Measurements from ENCODE around the gene GRIK3. TPM values are rescaled to one million over a fixed set of nuclear protein-coding genes. Genes with fewer than 3 reads are reported as not detected.

The GRIK3 gene
- polyA plus RNA-seq, 2 of the 4 experiments (the other 2 are of a cell fraction), result not detected

DNA sequence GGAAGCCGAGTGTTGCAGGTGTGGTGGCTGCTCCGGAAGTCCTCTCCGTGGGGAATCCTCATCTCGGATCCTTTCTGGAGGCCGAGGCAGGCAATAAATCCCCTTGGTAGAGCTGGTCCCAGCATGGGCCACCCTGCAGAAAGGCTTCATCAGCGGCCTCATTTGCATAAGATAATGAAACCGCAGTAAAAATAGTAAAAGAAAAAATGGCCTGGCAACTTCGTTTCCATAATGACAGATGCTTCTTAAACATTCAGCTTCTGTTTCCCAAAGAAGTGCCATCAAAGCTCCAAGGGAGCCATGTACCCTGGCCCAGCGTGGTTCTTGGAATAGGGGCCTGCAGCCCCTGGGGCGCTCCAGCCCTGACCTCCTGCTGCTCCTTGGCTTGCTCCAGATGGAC lies 244.1 kb downstream of the GRIK3 start:
- ATAC-seq, result no peak
- Histone ChIP-seq H3K27ac (no peak overlapping the region), H3K4me1 (no peaks in the 10 kb centered on the region), H3K9me3 (no peaks in the 10 kb centered on the region), H3K4me2 (no peak overlapping the region), H3K4me3 (no peak overlapping the region)
- TF ChIP-seq POLR2AphosphoS2 (conservative IDR thresholded peaks at IDR 0.05; ENCODE audit: low read length), result no peak
- no peak for TF ChIP-seq SREBF2 (IDR thresholded peaks at IDR 0.05)
- TF ChIP-seq BHLHE40 (IDR thresholded peaks at IDR 0.05; ENCODE audit: low read depth, low read length), result no peak
- no peak for TF ChIP-seq HEYL (CRISPR knock-in tag; IDR thresholded peaks at IDR 0.05)
- no peak for TF ChIP-seq CBX8 (IDR thresholded peaks at IDR 0.05)
- no peak for TF ChIP-seq FOSB (CRISPR knock-in tag; IDR thresholded peaks at IDR 0.05)
- TF ChIP-seq, protein P1, sequence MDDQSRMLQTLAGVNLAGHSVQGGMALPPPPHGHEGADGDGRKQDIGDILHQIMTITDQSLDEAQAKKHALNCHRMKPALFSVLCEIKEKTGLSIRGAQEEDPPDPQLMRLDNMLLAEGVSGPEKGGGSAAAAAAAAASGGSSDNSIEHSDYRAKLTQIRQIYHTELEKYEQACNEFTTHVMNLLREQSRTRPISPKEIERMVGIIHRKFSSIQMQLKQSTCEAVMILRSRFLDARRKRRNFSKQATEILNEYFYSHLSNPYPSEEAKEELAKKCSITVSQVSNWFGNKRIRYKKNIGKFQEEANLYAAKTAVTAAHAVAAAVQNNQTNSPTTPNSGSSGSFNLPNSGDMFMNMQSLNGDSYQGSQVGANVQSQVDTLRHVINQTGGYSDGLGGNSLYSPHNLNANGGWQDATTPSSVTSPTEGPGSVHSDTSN (IDR thresholded peaks at IDR 0.05), result no peak
- no peak for TF ChIP-seq EHF (CRISPR knock-in tag; IDR thresholded peaks at IDR 0.05)
- no peak for TF ChIP-seq CHD4 (IDR thresholded peaks at IDR 0.05; ENCODE audit: borderline replicate concordance)
- TF ChIP-seq KDM5A (IDR thresholded peaks at IDR 0.05), result no peak
- TF ChIP-seq, protein P2, sequence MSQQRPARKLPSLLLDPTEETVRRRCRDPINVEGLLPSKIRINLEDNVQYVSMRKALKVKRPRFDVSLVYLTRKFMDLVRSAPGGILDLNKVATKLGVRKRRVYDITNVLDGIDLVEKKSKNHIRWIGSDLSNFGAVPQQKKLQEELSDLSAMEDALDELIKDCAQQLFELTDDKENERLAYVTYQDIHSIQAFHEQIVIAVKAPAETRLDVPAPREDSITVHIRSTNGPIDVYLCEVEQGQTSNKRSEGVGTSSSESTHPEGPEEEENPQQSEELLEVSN (IDR thresholded peaks at IDR 0.05; ENCODE audit: borderline replicate concordance, low read depth), result no peak
- no peak for TF ChIP-seq CEBPB (IDR thresholded peaks at IDR 0.05)
- no peak for TF ChIP-seq ZC3H11A (IDR thresholded peaks at IDR 0.05)
- TF ChIP-seq, protein P3, sequence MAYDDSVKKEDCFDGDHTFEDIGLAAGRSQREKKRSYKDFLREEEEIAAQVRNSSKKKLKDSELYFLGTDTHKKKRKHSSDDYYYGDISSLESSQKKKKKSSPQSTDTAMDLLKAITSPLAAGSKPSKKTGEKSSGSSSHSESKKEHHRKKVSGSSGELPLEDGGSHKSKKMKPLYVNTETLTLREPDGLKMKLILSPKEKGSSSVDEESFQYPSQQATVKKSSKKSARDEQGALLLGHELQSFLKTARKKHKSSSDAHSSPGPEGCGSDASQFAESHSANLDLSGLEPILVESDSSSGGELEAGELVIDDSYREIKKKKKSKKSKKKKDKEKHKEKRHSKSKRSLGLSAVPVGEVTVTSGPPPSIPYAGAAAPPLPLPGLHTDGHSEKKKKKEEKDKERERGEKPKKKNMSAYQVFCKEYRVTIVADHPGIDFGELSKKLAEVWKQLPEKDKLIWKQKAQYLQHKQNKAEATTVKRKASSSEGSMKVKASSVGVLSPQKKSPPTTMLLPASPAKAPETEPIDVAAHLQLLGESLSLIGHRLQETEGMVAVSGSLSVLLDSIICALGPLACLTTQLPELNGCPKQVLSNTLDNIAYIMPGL (CRISPR knock-in tag; IDR thresholded peaks at IDR 0.05; ENCODE audit: borderline replicate concordance), result no peak
- TF ChIP-seq FOSL2 (IDR thresholded peaks at IDR 0.05), result no peak
- TF ChIP-seq FOSL2 (CRISPR knock-in tag; IDR thresholded peaks at IDR 0.05), result no peak
- no peak for TF ChIP-seq RAD21 (conservative IDR thresholded peaks at IDR 0.05 in 1 of 2, IDR thresholded peaks at IDR 0.05 in 1 of 2)
- TF ChIP-seq PHF8 (IDR thresholded peaks at IDR 0.05; ENCODE audit: borderline replicate concordance, low read depth), result no peak
- no peak for TF ChIP-seq FOXS1 (CRISPR knock-in tag; IDR thresholded peaks at IDR 0.05)
- TF ChIP-seq EHMT2 (IDR thresholded peaks at IDR 0.05; ENCODE audit: low read depth), result no peak
- POLR2A ChIA-PET, result no interaction called here
- CTCF ChIA-PET, result interaction anchor here (1.0 to 1.6 kb wide), 2 partner anchors 26 to 214 kb away, joined by 3 read pairs; no protein-coding TSS in a partner anchor
- 3% methylated on average over 10 of the region's 10 CpGs for WGBS (ENCODE audit: missing lambda C conversion rate)
- FAIRE-seq, result no peak
- no peak for DNase-seq (ENCODE audit: low read depth in 1 of 2, low spot score in 1 of 2)

DNA sequence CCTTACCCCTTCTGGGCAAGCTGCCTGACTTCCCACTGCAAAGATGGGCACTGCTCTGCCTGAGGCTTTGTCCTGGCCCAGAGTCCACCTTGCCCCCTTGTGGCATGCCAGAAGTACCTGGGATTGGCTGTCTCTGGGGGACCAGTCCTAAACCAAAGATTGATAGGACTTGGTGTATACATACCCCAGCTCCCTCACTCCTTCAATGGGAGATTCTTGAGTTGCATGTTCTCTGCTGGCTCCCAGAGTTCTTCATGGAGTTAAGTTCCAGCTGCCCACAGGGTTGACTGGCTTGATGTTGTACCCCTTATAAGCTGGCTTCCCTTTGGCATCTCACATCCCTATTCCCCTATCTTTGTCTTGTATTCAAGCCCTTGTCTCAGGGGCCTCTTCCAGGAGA lies 244.8 kb downstream of the GRIK3 start:
- TF ChIP-seq JUNB (IDR thresholded peaks at IDR 0.05) (no peak), HDAC2 (IDR thresholded peaks at IDR 0.05) (no peak), EHF (CRISPR knock-in tag; IDR thresholded peaks at IDR 0.05) (no peak), ESRRA (IDR thresholded peaks at IDR 0.05; ENCODE audit: borderline replicate concordance, low read length) (no peak), ZFP36 (IDR thresholded peaks at IDR 0.05; ENCODE audit: borderline replicate concordance, partially characterized antibody) (no peak), SREBF2 (IDR thresholded peaks at IDR 0.05) (no peak), CHD2 (IDR thresholded peaks at IDR 0.05; ENCODE audit: low read length, partially characterized antibody) (no peak), EHMT2 (IDR thresholded peaks at IDR 0.05; ENCODE audit: low read depth) (no peak), KDM5A (IDR thresholded peaks at IDR 0.05) (no peak), RARB (CRISPR knock-in tag; IDR thresholded peaks at IDR 0.05) (no peak), RNF2 (IDR thresholded peaks at IDR 0.05; ENCODE audit: borderline replicate concordance, low read depth) (no peak)
- TF ChIP-seq, protein P4, sequence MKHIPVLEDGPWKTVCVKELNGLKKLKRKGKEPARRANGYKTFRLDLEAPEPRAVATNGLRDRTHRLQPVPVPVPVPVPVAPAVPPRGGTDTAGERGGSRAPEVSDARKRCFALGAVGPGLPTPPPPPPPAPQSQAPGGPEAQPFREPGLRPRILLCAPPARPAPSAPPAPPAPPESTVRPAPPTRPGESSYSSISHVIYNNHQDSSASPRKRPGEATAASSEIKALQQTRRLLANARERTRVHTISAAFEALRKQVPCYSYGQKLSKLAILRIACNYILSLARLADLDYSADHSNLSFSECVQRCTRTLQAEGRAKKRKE (CRISPR knock-in tag; IDR thresholded peaks at IDR 0.05; ENCODE audit: low read depth), result no peak
- TF ChIP-seq, protein P5, sequence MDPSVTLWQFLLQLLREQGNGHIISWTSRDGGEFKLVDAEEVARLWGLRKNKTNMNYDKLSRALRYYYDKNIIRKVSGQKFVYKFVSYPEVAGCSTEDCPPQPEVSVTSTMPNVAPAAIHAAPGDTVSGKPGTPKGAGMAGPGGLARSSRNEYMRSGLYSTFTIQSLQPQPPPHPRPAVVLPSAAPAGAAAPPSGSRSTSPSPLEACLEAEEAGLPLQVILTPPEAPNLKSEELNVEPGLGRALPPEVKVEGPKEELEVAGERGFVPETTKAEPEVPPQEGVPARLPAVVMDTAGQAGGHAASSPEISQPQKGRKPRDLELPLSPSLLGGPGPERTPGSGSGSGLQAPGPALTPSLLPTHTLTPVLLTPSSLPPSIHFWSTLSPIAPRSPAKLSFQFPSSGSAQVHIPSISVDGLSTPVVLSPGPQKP (IDR thresholded peaks at IDR 0.05; ENCODE audit: low read depth, low read length), result no peak
- Histone ChIP-seq H3K4me1 (no peaks in the 10 kb centered on the region), H3K4me3 (no peak overlapping the region), H3K9me3 (no peaks in the 10 kb centered on the region), H3K27ac (no peak overlapping the region), H3K4me2 (no peak overlapping the region)
- ChIA-PET CTCF (interaction anchor here (0.6 to 1.6 kb wide), 3 partner anchors 27 to 440 kb away, joined by 3 read pairs; no protein-coding TSS in a partner anchor), POLR2A (no interaction called here)
- FAIRE-seq (no peak), ATAC-seq (no peak), DNase-seq (ENCODE audit: low read depth in 1 of 2, low spot score in 1 of 2) (no peak)
